Renal cortical epithelial cell (primary cell): ENCODE data around the gene SUSD4. TPM values are rescaled to one million over a fixed set of nuclear protein-coding genes. Genes with fewer than 3 reads are reported as not detected.
"Not testable (repeated sequence)": the region's sequence is repeated elsewhere in the genome, so short reads cannot be mapped to it uniquely, and the experiment has no call there.

Source experiments
- DNase-seq: peaks from one replicate; pipeline ENCODE4 v3.0.0-alpha.2; 2011; ENCODE audit warnings: low read depth
- total RNA-seq: library from RNA; depleted of rRNA; stranded (reverse); fragments of >200 nt; gene quantifications from 2 replicates; pipeline ENCODE4 v1.2.3, GENCODE V29; 2014

Gene SUSD4, protein sequence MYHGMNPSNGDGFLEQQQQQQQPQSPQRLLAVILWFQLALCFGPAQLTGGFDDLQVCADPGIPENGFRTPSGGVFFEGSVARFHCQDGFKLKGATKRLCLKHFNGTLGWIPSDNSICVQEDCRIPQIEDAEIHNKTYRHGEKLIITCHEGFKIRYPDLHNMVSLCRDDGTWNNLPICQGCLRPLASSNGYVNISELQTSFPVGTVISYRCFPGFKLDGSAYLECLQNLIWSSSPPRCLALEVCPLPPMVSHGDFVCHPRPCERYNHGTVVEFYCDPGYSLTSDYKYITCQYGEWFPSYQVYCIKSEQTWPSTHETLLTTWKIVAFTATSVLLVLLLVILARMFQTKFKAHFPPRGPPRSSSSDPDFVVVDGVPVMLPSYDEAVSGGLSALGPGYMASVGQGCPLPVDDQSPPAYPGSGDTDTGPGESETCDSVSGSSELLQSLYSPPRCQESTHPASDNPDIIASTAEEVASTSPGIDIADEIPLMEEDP
- 3.5 and 33.0 TPM in 2 replicates for total RNA-seq

DNA sequence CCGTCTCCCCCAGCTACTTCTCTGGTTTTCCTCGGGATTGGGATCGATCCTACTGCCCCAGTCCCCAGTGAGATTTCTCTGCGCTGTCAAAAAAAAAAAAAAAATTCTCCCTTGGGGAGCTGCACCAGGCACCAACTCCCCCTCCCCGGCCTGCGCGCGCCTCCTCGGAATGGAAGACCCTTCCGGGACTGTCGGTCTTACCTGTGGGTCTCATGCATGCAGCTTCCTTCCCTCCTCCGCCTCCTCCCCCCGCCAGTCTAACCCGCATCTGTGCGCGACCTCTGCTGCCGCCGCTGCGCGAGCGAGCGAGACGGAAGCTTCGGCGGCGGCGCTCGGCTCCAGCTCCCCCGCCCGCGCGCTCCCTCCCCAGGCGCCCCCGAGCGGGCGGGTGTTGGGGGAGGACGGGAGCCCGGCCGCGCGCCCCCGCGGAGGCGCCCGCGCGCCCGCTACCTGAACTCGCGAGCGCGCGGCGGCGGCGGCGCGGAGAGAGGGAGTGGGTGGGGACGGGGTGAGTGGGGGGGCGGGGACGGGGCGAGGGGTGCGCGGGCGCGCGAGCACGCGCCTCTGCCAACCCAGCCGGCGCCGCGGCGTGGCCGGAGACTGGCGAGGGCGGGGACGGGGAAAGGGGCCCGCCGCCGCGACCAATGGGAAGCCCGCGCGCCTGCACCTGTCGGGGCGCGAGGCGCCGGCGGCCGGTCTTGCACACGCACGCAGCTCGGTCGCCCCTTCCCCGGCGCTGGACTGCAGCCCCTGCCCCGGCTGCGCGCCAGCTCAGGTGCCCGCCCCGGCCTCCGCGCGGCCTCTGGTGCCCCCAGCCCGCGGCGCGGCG, at the start of gene SUSD4:
Gene SUSD4 (minus strand): TSS at position 321 of the 829 bp plus-strand sequence. CDS start 751 bp downstream, outside the sequence.
- DNase-seq: no peak

DNA sequence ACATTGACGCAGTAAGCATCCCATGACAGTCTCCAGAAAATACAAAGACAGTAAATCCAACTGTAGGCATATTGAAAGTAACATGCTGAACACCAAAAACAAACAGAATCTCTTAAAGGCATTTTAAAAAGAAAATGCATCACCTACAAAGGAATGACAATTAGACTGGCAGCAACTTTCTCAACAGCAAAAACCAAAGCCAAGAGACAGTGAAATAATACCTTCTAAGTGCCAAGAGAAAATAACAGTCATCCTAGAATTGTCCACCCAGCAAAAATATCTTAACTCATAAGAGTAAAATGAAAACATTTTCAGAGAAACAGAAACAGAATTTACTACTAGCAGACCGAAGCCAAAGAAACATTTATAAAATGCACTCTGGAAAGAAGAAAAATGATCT, 49.2 kb upstream of the SUSD4 start:
- DNase-seq: no peak

DNA sequence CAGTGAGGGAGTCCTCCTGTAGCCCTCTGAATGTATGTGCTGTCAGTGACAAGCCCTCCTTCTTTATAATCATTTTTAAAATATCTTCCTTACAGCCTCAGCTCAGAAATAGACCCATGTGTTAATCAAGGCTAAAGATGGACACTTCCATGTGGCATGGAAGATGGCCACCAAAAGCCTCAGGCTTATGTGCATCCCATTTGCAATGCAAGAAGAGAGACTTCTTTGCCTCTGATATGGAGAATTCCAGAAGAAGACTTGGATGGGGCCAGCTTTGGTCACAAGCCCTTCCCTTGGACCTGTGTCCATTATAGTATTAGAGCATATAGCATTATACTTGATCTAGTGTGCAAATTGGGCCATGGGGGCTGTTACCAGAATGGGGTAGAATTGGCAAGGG, 47.7 kb upstream of the SUSD4 start:
- no peak for DNase-seq

DNA sequence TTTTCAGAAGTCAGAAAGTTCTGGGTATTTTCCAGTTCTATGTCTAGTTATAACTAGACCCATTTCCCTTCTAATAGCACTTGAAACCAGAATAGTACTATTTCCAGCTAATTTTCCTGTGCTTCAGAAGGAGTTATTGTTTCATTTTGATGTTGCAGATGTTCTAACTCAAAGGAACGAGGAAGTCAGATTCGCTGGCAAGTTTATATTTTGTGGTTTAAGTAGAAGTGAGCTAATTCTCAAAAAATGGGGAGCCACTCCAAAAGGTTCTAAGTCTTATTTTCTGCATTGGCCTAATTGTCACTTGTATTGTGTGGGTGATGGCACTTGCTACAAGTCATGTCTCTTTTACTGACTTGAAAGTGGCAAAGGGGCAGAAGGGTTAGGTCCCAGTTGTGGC, 47.3 kb upstream of the SUSD4 start:
- no peak for DNase-seq

DNA sequence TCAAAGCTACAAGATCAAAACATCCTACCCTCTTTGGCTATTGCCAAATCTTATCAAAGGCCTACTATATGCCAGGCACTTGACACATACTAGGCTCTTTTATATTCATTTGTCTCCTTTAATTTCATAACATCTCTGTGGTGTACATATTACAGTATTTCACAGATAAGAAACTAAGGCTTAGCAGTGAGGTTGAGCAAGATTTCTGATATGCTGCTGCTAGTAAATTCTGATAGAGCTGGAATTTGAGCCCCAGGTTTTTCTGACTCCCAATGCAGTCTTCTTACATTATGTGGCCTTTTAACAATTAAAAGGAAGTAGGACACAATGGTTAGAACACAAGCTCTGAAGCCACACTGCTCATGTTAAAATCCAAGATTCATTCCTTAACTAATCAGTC, 46.1 kb upstream of the SUSD4 start:
- no peak for DNase-seq

DNA sequence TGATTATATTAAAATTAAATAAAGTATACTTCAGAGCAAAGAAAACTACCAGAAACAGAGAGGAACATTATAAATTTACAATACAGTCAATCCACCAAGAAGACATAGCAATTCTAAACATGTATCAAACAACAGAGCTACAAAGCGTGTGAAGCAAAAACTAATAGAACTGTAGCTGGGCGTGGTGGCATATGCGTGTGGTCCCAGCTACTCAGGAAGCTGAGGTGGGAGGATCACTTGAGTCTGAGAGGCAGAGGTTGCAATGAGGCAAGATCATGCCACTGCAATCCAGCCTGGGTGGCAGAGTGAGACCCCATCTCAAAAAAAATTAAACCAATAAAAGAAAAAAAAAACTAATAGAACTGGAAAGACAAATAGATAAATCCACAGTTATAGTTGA, 41.5 kb upstream of the SUSD4 start:
- DNase-seq: no peak

DNA sequence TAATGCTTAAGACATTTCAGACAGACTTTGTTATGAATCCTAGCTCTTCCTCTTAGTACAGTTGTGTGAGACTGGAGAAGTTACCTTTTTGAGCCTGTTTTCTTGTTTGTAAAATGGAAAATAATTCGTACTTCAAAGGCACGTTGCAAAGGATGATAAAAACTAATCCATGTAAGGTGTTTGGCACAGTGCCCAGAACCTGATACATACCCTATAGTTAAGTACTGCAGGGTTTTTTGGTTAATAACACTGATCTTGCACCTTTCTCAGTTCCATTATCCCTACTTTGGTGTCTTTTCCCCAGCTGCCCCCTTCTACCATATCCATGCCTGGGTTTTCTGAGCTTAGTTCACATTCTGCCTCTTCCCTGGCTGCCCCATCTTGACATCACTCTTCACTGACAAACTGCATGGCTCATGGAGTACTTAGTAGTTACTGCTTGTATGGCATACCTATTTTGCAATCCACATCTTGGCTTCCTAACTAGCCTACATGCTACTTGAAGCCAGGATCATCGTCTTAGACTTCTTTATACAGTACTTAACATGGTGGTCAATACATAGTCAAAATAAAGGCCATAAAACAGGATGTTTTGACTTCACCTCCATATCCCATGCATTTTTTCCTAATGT, 39.3 kb upstream of the SUSD4 start:
- DNase-seq: peak; percentile 69

DNA sequence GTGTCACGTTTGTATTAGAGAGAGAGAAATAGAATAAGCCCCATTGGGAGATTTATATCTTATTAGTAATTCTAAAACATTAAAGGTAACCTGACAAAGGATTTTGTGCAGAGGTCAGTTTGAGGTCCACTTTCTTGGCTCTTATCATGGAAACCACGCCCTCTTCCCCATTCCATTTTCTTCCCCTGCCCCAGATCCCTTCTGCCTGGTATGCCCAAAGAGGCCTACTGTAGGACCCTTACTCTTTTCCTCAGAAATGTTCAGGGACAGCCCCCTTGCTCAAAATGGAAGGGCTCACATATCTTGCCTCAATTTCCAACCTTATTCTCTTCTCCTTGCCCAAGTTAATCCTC, 38.8 kb upstream of the SUSD4 start:
- no peak for DNase-seq

DNA sequence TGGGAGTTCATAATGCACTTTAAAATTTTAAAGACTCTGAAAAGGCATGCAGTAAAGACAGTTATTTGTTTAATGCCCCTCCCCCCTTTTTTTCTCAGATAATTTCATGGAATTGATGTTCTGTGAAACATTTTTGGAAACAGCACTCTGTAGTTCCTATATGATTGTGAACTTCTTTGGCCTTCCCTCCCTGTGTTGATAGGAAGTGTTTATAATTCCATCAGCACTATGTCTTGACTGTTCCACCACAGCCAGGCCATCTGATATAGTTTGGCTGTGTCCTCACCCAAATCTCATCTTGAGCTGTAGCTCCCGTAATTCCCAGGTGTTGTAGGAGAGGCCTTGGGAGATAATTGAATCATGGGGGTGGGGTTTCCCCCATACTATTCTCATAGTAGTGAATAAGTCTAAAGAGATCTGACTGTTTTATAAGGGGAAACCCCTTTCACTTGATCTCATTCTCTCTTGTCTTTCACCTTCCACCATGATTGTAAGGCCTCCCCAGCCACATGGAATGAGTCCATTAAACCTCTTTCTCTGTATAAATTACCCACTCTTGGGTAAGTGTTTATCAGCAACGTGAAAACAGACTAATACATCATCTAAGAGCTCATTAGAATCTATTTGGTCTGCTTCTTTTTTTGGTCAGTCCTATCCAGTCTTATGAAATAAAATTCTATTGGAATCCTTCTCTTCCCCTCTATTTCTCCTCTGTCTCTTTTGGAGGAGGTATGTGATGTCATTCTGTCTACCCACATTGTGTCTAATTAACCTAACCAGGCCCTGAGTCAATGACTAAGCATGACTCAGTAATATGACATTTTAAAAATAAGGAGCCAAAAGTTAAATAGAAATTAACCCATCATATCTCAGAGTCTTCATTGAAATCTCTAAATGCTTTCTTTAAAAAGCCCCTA, 38.2 kb upstream of the SUSD4 start:
- DNase-seq: peak; percentile 91

DNA sequence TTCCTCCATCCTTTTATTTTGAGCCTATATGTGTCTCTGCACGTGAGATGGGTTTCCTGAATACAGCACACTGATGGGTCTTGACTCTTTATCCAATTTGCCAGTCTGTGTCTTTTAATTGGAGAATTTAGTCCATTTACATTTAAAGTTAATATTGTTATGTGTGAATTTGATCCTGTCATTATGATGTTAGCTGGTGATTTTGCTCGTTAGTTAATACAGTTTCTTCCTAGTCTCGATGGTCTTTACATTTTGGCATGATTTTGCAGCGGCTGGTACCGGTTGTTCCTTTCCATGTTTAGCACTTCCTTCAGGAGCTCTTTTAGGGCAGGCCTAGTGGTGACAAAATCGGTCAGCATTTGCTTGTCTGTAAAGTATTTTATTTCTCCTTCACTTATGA, 35.4 kb upstream of the SUSD4 start:
- not testable (repeated sequence) for DNase-seq

DNA sequence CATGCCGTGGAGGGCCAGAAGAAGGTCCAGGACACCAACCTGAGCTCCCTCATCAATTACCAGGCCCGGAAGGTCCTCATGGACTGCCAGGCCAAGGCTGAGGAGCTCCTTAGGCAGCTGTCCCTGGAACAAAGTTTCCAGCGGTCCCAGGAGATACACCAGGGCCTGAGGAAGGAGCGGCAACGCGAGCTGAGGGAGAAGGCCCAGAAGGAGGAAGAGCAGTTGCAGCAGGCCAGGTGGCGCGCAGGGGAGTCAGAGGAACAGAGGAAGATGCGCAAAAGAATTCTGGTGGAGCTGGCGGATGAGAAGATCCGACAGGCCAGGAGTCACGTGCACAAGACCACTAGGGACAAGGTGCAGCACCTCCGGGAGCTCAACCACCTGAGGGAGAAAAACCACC, 30.7 kb upstream of the SUSD4 start:
- no peak for DNase-seq

DNA sequence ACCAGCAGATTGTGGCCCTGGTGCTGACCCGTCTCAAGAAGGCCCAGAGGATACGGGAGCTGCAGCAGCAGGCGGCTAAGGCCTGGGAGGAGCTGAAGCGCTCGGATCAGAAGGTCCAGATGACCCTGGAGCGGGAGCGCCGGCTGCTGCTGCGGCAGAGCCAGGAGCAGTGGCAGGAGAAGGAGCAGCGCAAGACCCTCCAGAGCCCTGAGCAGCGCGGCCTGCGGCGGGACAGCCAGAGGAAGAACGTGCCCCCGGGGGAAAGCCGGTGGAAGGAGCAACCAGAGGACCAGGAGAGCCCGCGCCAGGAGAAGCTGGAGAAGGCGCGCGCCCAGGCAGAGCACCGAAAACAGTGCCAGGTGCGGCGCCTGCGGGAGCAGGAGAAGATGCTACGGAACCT, 30.3 kb upstream of the SUSD4 start:
- no peak for DNase-seq

DNA sequence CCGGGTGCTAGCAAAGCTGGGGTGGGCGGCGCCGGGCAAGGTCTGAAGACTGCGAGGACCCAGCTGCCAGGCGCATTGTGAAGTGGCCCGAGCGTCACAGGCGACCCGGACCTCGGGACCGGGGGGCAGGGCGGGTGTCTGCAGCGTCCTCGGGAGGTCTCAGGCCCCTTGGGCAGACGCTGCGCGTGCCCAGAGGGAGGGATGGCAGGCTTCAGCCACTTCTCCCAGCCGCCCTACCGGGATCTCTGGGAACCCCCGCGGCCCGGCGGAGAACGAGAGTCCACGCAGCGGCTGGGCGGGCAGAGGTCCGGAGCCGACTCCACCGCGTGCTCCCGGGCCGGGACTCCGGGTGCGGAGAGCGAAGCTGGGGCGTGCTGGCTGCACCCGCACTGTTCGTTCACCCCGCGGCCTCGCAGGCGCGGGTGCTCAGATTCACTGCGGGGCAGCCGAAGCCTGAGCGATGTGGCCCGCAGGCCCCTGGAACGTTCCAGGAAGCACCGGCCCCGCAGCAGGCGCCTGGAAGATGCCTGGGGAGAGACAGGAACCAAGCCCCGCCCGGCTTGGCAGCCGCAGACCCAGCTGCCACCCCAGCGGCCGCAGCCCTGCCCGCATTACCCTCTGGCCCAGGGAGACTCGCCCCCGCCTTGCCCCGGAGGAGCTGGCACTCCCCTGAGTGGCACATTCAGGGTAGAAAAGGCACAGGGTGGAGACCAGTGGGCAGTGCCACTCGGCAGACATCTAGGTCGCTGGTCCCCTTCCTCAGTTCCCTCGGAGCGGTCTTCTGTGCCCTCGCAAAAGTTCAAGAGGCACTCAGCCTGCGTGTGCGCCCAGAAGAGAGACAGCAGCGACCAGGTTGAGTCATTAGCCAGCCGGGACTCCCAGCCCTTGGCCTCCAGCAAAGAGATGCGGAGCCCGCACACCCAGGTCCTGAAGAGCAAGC, 29.6 kb upstream of the SUSD4 start, which contains the start of gene CCDC185:
Gene CCDC185 (plus strand): TSS at position 141 of the 940 bp plus-strand sequence. CDS start 61 bp downstream, at position 202.
- DNase-seq: no peak

DNA sequence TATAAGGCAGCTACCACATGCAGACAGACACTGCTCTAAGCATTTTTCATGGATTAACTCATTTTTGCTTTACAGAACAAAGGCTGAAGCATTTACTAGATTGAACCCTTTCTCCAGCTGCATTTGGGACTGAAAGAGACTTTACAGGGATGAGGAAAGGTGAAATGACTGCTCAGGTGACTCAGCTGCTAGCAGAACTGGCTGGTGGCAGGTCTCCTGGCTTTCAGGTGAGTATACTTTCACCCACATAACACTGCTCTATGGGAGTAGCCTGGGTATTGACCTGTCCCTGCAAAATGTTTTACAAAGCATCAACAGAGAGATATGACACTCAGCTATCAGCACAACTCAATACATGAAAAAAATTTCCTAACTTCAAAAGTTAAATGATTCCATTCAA, 26.6 kb upstream of the SUSD4 start:
- no peak for DNase-seq

DNA sequence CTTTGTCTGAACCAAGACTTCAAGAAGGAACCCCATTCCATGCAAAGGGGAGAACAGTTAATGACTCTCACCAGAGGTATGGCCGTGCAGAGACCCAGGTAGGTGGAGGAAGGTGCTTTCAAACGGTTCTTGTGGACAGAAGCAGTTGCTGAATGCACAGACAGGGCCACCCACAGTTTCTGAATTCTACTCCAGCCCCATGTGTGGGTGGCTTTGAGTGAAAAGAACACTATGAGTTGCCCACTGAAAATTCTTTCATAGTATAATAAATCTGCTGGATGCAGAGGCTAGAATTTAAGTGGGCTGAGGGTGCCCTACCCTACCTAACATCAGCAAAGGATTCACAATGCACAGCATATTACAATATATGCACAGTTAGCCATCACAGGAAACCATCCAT, 22.0 kb upstream of the SUSD4 start:
- no peak for DNase-seq

DNA sequence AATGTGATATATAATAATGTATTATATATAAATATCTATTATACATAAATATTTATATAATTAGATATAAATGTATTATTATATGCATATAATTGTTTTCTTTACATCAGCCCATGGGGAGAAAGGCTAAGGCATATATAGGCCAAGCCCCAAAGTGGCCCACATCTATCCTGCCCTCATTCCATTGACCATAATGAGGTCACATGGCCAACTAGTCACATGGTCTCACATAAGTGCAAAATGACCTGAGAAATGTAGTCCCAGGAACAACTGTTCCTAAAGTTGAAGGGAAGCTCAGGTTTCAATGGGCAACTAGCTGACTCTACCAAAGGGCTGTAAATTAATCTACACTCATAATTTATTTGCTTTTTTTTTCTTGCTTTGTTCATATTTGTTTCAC, 14.8 kb upstream of the SUSD4 start:
- DNase-seq: no peak

DNA sequence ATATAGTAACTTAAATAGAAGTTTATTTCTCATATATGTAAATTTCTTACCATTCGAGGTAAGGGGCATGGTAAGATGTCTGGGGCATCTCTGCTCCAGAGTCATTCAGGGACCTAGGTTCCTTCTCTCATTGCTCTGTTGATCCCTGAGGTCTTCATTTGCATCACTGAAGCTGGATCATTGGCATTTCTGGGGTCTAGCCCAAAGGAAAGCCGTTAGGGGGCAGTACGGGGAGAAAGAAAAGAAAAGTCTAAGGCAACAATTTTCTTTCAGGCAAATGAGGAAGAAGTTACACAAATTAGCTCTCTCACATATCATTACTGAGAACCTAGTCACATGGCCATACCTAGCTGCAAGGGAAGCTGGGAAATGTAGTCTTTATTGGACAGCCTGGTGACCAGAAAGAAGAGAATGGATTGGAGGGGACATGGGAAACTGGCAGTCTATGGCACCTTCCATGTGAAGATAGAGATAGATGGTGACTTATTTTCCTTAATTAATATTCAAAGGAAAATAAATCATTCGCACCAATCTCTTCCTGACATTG, 10.2 kb upstream of the SUSD4 start:
- DNase-seq: no peak

DNA sequence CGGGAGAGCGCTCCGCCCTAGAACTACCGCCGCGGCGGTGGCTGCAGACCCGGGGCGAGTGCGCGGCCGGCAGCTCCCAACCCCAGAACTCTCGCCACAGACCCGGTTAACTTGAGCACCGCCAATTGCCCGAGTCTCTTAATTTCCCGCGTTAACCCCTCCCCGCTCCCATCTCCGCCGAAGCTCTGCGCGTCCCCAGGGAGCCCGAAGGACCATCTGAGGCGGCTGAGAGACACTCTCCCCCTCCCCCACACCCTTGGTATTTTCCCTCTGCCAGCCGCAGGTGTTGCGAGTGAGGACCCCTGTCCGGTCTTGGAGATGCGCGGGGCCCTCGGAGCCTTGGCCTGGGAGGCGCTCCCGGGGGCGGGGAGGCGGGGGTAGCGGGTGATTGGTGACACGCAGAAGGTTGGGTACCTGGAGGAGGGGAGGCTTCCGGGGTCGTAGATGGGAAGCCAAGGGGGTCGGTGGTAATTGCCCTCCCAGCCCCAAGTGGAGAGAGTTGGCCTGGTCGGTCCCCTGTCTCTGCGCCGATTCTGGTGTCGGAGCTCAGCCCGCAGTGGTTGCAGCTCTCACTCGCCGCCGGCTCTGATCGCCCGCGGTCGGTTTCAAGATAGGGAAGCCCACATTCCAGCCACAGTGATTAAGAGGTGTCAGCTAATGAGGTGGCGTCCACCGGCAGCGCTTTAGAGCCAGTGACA, 858 bp upstream of the SUSD4 start:
- DNase-seq: no peak
